ENCODE measurements around the gene KIF26B.
"Not testable (repeated sequence)": the region's sequence is repeated elsewhere in the genome, so short reads cannot be mapped to it uniquely, and the experiment has no call there.

Gene KIF26B

GRCh38 chr1:245154429-245155271, at the start of gene KIF26B:
KIF26B (plus strand) TSS chr1:245154985; CDS start chr1:245155425, 440 bp downstream.
- no peak for DNase-seq (ENCODE audit: low read depth in 2 of 2)

DNA sequence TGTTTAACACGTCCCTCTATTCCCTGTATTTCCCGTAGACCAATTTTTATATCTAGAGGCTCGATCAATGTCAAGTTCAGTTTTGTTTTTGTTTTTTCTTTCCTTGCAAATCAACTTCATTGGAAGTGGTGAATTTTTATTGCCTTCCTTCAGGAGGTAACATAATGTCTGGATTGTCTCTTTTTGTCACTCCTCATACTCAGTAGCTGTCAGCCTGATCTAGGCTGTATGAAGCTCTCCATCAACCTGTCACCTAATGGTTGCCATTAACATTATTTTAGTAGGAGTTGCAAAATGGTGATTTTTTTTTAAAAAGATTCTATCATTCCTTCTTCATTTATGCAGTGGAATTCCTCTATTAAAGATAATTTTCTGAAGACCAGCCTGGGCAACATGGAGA, 49.7 kb upstream of the KIF26B start:
- DNase-seq (ENCODE audit: low read depth in 2 of 2) = no peak

- no peak for DNase-seq (ENCODE audit: low read depth in 2 of 2)
Observed at GRCh38 chr1:245105815-245106410, 48.9 kb upstream of the KIF26B start.

GRCh38 chr1:245107776-245108114, 47.0 kb upstream of the KIF26B start:
- no peak for DNase-seq (ENCODE audit: low read depth in 2 of 2)

GRCh38 chr1:245108246-245108645, 46.5 kb upstream of the KIF26B start:
- DNase-seq (ENCODE audit: low read depth in 2 of 2) = no peak

- no peak for DNase-seq (ENCODE audit: low read depth in 2 of 2)
Observed at GRCh38 chr1:245108909-245109308, 45.9 kb upstream of the KIF26B start.

DNA sequence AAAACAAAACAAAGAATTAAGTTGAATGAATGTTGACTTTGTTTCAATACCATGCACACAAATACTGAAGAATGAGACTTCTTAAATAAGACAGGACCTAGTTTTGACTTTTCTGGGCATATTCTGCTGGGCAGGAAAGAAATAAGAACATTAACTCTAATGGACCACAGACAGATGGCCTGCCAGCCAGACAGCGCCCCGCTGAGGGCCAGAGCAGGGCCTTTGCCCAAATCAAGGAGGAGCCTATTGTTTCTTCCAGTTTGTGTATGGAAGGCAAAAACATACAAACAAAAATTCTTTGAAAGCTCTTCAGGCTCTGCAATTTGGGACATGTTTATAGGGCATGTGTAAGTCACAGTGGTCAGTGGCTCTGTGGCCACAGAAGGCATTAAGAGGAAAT, 44.4 kb upstream of the KIF26B start:
- no peak for DNase-seq (ENCODE audit: low read depth in 2 of 2)

DNA sequence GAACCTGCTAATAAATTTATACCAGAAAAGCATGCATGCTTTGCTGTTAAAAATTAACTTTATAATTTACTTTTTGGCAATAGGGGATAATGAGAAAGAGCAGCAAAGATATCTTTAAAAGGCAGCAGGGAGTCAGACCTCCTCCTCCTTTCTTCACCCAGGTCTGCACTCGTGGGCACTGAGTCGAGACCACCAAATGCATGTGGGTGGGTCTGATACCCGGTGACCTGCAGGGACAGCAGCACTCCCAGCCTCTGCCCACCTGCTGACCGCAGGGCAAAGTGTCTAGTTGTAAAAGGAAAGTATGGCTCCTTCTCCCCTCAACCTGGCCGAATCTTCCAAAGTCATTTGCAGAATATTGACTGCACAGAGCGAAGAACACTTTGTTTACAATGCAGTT, 43.7 kb upstream of the KIF26B start:
- DNase-seq (ENCODE audit: low read depth in 2 of 2) = no peak

DNA sequence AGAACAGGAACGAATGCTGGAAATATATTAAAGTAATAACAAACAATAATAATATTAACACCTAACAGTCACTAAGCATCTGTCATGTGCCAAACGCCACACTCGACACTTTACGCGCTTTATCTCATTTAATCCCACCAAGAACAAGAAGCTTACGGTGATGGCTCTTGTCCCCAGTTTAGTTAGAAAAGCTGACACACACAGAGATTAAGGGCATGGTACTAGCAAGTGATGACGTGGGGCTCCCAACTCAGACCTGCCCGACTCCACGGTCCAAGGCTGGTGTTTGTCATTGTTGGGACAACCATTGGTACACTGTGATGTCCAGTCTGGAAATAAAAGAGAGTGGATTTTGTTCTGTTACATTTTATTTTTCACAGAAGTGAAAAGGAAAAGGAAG, 41.1 kb upstream of the KIF26B start:
- DNase-seq (ENCODE audit: low read depth in 2 of 2) = no peak

GRCh38 chr1:245116131-245116530, 38.7 kb upstream of the KIF26B start:
- DNase-seq (ENCODE audit: low read depth in 2 of 2) = no peak

DNA sequence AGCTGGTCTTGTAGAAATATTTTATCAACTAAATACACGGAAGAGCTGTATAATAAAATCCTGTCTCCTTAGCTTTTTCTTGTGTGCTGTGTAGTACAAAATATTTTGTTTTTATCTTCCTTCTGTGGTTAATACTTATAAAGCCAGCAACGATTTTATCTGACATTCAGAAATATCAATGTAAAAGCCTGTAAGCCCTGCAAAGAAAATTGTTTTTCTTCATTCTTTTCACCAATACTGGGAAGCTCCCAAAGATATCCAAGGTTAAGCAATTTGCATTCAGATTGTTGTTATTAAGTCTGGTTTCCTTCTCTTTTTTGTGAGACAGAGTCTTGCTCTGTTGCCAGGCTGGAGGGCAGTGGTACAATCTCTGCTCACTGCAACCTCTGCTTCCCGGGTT, 38.0 kb upstream of the KIF26B start:
- DNase-seq (ENCODE audit: low read depth in 2 of 2) = no peak

DNA sequence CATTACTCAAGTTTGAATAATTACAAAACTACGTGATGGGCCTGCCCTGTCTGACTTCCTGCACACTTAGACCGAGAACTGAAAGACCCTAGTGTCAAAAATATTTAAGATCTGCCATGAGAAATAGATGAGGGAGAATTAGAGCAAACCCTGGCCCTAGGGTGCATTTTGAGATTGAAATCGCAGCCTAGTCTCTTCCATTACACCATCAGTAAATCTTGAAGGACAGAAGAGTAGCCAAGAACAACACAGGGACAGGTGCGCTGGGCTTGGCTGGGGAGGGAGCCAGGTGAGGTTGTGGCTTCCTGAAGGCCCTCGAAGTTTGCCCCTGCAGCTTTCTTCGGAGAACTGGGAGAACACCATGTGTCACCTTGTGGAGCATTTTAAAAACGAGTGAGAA, 36.7 kb upstream of the KIF26B start:
- no peak for DNase-seq (ENCODE audit: low read depth in 2 of 2)

- DNase-seq (ENCODE audit: low read depth in 2 of 2) = no peak
Observed at GRCh38 chr1:245118806-245119205, 36.0 kb upstream of the KIF26B start.

- no peak for DNase-seq (ENCODE audit: low read depth in 2 of 2)
Observed at GRCh38 chr1:245121523-245121922, 33.3 kb upstream of the KIF26B start.

DNA sequence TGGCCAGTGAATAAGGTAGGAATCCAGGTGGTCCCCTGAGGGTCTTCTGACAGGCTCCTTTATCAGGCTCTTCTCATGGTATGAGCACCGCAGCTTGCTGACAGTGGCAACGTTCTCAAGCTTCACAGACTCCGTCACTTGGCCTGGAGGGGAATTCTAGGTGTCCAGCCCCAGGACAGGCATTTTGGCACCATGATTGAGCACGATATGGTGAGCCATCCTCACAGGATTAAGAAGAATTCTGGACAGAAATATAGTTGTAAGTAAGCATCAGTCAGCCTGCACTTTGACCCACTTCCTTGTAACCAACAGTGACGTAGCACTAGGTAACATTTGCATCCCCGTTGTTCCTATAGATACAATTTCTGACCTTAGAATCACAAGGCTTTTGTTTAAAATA, 30.5 kb upstream of the KIF26B start:
- DNase-seq (ENCODE audit: low read depth in 2 of 2) = no peak

GRCh38 chr1:245124644-245125043, 30.1 kb upstream of the KIF26B start:
- DNase-seq (ENCODE audit: low read depth in 2 of 2) = no peak

GRCh38 chr1:245126530-245126929, 28.3 kb upstream of the KIF26B start:
- no peak for DNase-seq (ENCODE audit: low read depth in 2 of 2)

DNA sequence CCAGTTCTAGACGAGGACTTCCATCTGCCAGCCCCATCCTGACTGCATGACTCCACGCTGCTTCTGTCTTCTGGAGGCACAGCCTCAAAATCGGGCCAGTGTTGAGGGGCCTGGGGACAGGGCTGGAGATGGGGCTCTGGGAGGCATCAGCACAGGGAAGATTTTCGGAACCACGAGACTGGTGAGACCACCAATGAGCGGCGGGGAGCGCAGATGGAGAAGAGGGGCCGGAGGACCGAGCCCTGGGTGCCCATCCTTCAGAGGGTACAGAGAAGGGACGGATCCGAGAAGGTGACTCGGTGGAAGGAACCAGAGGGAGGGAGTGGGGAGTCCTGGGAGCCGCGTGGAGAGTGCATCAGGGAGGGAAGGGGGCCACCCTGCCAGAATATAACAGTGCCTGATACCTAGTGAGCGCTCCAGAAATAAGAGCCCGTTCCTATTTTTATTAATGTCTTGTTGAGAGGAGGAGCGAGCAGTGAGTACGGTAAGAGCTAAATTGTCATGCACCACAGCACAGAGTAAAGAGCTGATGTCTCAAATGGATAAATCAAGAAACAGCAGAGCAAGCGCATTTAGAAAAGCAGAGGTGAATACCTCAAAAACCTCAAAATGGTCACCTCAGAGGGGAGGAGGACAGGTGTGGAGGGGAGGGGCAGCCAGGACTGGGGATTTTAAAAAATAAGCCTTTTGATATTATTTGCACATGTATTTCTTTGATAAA, 26.2 kb upstream of the KIF26B start:
- no peak for DNase-seq (ENCODE audit: low read depth in 2 of 2)

DNA sequence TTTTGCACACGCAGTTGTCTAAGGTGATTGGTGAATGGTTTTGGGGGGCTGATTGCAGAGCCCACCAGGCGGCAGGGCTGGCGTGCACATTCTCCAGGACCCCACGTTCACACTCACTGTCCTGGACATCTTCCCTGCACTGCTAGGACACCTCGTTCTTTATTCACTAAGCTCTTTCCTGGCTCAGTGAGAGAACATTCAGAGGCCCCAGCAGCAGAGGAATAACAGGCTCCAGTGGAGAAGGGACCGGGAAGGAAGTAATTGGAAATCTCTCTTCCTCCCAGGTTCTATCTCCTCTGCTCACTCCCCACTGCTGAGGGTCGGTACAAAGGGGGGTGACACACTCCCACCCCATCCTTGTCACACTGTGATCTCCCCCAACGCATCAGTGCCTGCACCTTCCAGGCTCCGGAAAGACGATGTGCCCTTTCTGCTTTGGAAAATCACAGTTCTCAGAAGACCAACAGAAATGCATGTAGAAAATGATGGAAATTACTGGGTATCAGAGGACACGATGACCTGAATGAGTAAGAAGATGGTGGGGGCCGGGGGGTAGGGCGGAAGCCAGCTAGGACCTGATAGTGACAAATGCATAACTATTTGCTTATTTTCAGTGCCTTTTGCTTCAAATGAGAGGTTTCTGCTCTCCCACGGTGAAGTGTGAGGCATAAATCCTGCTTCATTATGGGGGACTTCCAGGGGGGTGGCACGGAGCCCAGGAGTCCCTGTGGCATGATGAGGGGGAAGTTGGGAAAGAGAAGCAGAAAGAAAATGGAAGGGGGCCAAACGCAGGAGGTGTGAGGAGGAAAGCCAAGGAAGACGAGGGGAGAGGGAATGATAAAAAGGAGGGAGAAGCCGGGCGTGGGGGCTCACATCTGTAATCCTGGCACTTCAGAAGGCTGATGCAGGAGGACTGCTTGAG, 25.2 kb upstream of the KIF26B start:
- no peak for DNase-seq (ENCODE audit: low read depth in 2 of 2)

DNA sequence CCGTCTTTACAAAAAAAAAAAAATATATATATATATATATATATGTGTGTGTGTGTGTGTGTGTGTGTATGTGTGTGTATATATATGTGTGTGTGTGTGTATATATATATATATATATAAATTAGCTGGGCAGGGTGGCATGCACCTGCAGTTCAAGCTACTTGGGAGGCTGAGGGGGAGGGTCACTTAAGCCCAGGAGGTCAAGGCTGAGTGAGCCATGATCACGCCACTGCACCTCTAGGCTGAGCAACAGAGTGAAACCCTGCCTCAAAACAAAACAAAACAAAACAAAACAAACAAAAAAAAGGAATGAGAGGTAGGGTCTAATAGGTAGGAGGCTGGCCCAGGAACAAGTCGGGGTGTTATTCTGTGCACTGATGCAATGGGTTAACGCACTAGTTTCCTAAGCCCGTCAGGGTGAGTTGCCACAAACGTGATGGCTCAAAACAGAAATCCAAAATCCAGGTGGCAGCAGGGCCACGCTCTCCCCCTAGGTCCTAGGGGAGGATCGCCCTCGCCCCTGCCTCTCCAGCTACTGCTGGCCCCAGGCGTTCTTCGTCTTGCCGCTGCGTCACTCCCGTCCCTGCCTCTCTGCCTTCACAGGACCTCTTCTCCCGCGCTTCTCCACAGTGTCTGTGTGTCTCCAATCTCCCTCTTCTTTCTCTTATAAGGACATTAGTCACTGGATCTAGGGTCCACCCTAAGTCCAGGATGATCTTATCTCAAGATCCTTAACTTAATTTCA, 24.3 kb upstream of the KIF26B start:
- not testable (repeated sequence) for DNase-seq (ENCODE audit: low read depth in 2 of 2)

DNA sequence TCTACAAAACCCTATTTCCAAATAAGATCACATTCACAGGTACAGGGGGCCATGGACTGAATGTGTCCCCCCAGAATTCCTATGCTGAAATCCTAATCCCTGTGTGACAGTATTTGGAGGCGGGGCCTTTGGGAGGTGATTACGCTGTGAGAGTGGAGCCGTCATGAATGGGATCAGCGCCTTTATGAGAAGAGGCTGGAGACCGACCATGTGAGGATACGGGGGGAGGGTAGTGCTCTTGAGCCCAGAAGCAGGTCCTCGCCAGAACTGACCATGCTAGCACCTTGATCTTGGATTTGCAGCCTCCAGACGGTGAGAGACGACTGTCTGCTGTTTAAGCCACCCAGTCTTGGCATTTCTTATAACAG, 23.8 kb upstream of the KIF26B start:
- no peak for DNase-seq (ENCODE audit: low read depth in 2 of 2)

Measured in stimulated activated CD8-positive, alpha-beta memory T cell treated with anti-CD3 and anti-CD28 coated beads, Interleukin-15, amount 100 ng/mL, for 4 hours (primary cell).